GM23338 (cell line): ENCODE measurements around the gene BRME1.
A peak's percentile ranks its signal among the peaks of the same experiment; 100 is the strongest.

Experiments
- CTCF ChIP-seq, 2 experiments: fragments of 200-600 bp in 1 of 2; sonication (generic) in 1 of 2; conservative IDR thresholded peaks; 2 replicates each; pipeline versions ENCODE4 v1.5.1 to v1.6.1; 2016 to 2017; ENCODE audit warnings: antibody characterized with exemption in 2 of 2, low read depth in 2 of 2, mild to moderate bottlenecking in 2 of 2, moderate library complexity in 1 of 2
- ETS1 ChIP-seq: IDR thresholded peaks from 2 replicates; pipeline ENCODE4 v1.6.1; 2016; ENCODE audit warnings: antibody characterized with exemption
- EZH2 ChIP-seq: fragments of 200-600 bp; sonication (generic); IDR thresholded peaks from one replicate; pipeline ENCODE4 v1.8.0; 2017; ENCODE audit warnings: antibody characterized with exemption, mild to moderate bottlenecking, low read depth; ENCODE audit not compliant: unreplicated experiment
- EZH2phosphoT487 ChIP-seq: fragments of 200-600 bp; sonication (generic); IDR thresholded peaks from one replicate; pipeline ENCODE4 v1.8.1; 2018; ENCODE audit warnings: antibody characterized with exemption; ENCODE audit not compliant: unreplicated experiment
- POLR2AphosphoS5 ChIP-seq: IDR thresholded peaks from 2 replicates; pipeline ENCODE4 v1.6.1; 2016; ENCODE audit warnings: antibody characterized with exemption, low read depth
- ZNF331 ChIP-seq: fragments of 250-450 bp; sonication (Bioruptor Pico); IDR thresholded peaks from 2 replicates; pipeline ENCODE4 v1.5.0; 2020; ENCODE audit warnings: low read depth, mild to moderate bottlenecking, moderate library complexity

- TF ChIP-seq CTCF (conservative IDR thresholded peaks at IDR 0.05; ENCODE audit: low read depth in 2 of 2): no peak
- TF ChIP-seq EZH2phosphoT487: no peak
- 0 out of 2 replicates have a peak, but pooled peaks have one; percentile 31 for TF ChIP-seq POLR2AphosphoS5
- TF ChIP-seq EZH2: no peak
- TF ChIP-seq ZNF331 (CRISPR knock-in tag): no peak
- TF ChIP-seq ETS1: no peak
Observed at GRCh38 chr19:13846557-13847406, 59.1 kb downstream of the BRME1 start.
